ENCODE measurements around the gene MALRD1.
"Not testable (repeated sequence)": the region's sequence is repeated elsewhere in the genome, so short reads cannot be mapped to it uniquely, and the experiment has no call there.

The MALRD1 gene

DNA sequence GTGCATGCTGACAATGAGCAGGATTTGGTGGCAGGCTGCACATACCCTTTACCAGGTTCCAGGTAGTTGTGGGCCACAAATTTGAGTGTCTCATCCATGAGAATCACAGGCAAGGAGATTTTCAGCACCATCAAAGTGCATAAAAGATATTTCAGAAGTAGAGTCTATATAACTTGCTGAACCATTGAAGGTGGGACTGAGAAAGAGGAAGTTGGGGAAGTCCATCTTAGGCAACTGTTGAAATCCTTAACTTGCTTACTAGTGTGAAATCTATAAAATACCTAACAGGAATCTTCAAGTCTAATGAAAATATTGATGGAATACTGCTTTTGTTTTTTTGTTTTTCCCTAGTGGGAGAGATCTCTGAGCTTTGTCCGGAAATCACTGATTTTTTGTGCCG, 442.6 kb downstream of the MALRD1 start:
- no peak for DNase-seq (ENCODE audit: low read depth)

DNA sequence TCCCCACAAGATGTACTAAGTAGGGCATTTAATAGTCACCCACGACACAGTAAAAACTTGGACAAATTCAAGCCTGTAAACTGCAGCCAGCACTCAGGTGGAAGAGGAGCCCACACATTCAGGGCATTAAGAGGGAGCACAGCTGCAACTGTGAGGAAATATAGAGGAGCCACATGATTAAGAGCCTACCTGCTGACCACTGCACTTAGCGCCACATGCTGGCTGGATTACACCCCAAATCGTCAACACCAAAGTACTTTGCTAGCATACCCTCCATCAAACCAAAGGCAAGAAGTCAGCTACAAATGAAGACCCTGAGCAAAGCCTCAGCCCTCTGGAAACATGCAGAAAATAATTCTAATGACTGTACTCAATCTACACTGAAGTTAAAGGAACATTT, 445.3 kb downstream of the MALRD1 start:
- DNase-seq (ENCODE audit: low read depth), result no peak

DNA sequence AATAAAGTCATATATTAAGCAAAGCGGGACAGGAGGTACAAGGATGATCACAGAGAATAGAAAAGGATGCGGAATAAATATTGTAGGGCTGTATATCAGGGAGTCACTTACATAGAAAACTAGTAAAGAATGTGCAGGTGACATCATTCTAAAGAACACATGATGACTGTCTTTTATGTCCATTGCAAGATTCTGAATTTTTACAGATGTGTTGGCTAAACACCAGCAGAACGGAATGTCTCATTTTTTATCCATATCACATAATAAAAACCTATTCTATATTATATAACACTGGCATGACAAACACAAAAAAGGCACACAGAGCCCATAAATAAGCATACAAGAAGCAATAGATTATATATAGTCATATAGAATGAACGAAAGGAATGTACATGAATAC, 448.4 kb downstream of the MALRD1 start:
- DNase-seq (ENCODE audit: low read depth), result no peak

DNA sequence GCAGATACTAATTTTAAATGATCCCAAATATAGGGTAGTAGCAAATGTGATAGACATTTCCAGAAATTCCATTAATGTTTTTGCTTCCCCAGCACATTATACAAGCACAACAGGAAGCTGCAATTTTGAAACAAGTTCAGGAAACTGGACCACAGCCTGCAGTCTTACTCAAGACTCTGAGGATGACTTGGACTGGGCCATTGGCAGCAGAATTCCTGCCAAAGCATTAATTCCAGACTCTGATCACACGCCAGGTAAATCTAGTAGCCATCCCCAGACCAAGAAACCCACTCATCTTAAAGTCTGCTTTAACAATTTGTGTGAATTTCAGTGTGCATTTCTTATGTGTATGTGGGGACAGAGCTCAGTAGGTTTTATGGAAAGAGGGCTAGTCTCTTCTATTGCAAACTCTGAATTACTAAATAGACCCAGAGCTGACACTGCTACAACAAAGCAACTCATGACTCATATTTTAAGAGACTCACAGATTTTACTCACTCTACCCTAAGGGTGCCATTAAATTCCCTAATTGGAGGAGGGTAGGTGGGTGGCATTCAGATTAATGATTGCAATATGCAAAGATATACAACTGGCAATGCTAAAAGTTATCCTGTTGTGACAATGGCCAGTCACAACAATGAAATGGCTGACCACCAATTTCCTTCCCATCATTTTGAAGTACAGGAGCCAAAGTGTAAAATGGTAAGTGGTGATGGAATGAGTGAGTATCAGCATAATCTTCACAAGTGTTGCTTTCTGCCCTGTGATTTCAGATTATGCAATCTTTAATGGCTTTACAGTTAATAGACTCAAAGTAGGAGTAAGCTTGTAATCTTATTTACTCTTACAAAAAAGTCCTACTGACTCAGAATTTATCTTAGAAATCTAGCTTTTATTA, 450.0 kb downstream of the MALRD1 start:
- no peak for DNase-seq (ENCODE audit: low read depth)

DNA sequence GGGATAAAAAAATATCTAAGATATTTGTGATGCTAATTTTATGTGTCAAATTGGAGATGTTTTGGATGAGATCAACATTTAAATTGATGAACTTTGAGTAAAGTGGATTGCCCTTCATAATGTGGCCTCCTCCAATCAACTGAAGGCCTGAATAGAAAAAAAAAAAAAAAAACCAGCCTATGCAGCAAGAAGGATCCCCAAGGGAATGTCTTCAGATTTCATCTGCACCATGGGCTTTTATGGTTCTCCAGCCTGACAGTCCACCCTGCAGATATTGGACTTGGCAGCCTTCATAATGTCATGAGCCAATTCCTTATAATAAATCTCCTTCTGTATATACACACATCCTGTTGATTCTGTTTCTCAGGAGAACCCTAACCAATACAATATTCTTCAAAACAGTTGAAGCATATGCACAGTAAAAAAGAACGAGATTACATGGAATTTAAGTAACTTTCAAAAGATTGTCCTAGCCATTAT, 450.7 kb downstream of the MALRD1 start:
- no peak for DNase-seq (ENCODE audit: low read depth)

DNA sequence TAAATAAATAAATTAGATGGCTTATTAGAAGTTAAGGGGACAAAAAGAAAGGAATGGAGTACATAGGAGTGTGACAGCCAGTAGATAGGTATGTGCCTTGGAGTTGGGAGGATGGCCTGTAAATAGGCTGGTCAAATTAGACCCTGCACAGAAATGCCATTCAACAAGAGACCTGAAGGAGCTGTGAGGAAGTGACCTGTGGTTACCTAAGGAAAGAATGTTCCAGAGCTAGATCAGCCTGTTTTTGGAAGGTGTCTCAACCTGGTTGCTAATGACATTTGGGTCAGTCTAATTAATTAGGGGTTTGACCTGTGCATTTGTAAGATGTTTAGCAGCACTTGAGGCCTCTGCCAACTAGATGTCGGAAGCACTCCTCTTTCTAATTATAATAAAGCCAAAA, 452.4 kb downstream of the MALRD1 start:
- no peak for DNase-seq (ENCODE audit: low read depth)

DNA sequence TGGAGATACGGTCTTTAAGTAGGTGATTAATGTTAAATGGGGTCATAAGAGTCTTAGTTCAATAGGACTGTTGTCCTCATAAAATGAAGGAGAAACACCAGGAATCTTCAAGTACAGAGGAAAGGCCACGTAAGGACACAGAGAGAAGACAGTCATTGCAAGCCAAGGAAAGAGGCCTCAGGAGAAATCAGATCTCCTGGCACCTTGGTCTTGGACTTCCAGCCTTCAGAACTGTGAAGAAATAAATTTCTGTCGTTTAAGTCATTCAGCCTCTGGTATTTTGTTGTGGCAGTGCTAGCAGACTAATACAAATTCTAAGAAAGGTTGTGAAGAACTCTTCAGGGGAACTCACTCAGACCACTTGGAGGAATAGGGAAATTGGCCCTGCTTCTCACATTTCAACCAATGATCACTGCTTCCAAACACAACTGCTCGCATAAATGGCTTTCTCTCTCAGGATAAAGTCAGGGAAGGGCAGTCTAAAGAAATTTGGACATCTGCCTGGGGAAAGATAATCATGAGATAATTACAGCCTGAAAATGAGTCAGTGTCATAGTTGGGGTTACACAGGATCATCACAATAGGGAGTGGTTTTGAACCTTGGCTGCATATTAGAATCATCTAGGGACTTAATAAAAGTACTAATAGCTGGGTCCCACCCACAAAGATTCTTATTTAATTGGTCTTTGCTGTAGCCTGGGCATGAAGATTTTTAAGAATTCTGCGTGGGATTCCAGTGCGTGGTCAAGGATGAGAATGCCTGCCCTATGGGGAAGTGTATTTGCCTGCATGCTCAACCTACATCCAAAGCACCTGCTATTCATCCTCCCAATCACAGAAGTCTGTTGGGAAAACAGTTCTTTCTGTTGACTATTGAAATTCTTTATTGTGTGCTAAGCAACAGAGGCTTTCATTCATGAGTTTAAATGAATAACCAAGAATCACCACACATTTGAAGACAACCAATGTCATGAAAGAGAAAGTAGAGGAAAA, 457.0 kb downstream of the MALRD1 start:
- no peak for DNase-seq (ENCODE audit: low read depth)

DNA sequence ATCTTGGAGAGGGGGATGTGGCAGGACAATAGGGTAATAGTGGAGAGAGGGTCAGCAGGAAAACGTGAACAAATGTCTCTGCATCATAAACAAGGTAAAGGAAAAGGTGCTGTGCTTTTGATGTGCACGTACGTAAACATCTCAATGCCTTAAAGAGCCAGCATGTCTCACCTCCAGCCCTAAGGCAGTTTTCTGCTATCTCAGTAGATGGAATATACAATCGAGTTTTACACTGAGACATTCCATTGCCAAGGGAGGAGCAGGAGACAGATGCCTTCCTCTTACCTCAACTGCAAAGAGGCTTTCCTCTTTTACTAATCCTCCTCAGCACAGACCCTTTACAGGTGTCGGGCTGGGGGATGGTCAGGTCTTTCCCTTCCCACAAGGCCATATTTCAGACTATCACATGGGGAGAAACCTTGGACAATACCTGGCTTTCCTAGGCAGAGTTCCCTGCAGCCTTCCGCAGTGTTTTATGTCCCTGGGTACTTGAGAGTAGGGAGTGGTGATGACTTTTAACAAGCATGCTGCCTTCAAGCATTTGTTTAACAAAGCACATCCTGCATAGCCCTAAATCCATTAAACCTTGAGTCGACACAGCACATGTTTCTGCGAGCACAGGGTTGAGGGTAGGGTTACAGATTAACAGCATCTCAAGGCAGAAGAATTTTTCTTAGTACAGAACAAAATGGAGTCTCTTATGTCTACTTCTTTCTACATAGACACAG, 461.6 kb downstream of the MALRD1 start:
- DNase-seq (ENCODE audit: low read depth), result not testable (repeated sequence)

DNA sequence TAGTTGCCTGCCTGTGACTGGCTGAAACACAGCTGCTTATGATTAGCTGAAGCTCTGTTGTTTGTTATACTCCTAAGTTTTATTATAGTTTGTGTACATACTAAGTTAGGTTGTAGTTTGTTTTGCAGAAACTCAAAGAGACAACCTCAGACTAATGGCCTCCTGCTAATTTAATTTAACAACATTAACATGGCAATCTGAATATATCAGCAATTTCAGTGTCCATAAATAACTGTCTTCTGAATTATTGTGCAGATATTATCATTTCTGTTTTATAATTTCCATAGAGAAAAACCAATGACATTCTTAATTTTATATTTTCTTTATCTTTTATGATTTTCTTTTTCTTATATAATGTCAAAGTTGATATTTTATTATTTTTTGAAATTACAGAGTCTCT, 469.5 kb downstream of the MALRD1 start:
- DNase-seq (ENCODE audit: low read depth), result no peak

DNA sequence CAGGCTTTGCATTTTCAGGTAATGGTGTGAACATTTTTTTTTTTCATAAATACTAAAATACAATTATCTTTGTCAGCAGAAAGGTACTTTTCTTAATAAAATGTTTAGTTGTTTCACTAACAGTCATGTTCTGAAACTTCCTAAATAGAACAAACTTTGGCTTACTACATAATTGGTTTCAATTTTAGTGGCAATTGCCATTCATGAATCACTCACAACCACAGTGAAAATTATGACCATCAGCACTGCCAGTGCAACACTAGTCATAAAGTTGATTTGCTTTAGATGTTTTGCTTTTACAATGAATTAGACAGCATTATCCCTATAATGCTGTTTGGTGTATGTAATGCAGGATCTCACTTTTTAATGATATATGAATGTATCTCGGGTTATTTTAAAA, 470.0 kb downstream of the MALRD1 start:
- no peak for DNase-seq (ENCODE audit: low read depth)

DNA sequence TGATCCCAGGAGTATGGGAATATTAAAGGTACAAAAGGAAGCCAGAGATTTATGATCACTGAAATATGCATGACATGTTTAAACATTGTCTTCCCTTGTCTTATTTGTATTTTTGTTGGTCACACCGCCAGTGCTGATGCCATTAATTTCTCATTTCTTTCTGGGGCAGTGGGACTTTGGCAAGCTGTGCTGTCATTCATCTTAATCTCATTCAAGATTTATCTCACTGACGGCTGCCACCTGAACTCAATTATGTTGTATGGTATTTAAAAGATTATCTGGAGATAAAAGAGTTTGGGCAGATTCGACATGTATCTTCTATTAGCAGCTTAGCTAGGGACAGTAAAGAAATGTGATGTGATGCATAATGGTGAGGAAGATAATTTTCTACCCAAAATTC, 482.7 kb downstream of the MALRD1 start:
- no peak for DNase-seq (ENCODE audit: low read depth)

DNA sequence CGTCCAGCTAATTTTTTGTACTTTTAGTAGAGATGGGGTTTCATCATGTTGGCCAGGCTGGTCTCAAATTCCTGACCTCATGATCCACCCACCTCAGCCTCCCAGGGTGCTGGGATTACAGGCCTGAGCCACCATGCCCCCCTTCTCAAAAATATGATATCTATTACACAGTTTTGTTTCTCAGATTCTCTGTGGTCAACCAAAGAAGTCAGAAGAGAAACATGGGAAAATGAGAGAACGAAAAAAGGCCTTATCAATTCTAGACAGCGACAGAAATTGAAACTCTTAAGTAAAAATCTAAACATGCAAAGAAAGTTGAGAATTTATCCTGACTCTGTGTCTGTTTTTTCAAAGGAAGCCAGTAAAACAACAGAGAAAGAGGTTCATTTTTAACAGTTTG, 483.8 kb downstream of the MALRD1 start:
- DNase-seq (ENCODE audit: low read depth), result no peak

DNA sequence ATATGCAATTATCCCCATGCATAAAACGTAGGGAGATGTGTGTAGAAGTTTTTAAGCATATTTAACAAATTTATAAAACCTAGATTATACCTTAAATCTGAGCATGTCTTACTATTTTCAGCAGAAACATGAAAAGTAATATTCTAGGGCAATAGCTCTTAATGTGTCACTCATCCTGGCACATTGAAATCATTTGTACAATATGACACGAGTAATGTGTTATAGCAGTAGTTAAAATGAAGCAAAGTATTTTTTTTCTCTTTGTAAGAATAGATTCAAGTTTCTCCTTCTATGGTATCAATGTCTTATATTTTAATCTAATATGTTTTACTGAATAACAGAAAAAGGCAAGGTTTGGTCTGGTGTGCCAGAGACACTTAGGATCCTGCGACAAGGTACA, 492.7 kb downstream of the MALRD1 start:
- no peak for DNase-seq (ENCODE audit: low read depth)

DNA sequence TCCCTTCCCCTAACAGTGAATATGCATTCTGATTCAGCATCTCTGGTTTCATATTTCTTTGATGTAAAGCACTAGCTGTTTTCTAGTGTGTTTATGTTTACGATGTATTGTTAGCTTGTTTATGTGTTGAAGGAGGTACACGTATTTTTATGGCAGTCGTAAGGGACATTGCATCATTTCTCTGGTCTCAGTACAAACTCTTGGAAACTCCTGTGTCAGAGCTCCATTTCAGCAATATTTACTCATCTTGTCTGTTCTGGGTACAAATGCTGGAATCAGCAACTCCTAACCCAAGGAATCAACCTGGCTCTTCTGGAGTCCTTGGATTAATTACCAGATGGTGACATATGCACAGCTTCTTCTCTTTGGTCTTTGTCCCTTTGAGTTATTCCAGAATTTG, 497.6 kb downstream of the MALRD1 start:
- no peak for DNase-seq (ENCODE audit: low read depth)

DNA sequence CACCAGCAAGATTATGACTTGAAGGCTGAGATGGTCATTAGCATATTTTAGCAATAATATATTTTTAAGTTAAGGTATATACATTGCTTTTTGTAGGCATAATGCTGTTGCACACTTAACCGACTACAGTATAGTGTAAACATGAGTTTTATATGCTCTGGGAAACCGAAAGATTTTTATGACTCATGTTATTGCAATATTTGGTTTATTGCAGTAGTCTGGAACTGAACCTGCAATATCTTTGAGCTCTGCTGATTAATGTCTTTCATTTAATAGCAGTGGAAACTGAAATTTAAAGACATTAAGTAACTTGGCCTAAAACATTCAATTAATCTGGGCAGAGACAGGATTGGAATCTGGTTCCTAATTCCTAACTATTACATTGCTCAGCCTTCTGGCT, 500.9 kb downstream of the MALRD1 start:
- no peak for DNase-seq (ENCODE audit: low read depth)

DNA sequence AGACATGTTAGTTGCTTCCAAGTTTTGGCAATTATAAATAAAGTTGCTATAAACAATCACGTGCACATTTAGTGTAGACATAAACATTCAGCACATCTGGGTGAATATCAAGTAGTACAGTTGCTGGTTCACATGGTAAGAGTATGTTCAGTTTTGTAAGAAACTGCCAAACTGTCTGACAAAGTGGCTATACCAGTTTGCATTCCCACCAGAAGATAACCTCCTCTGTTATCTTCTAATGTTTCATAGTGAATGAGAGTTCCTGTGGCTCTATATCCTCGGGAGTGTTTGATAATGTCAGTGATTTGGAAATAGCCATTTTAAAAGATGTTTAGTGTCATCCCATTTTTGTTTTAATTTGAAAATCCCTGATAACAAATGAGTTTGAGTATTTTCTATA, 508.1 kb downstream of the MALRD1 start:
- no peak for DNase-seq (ENCODE audit: low read depth)

DNA sequence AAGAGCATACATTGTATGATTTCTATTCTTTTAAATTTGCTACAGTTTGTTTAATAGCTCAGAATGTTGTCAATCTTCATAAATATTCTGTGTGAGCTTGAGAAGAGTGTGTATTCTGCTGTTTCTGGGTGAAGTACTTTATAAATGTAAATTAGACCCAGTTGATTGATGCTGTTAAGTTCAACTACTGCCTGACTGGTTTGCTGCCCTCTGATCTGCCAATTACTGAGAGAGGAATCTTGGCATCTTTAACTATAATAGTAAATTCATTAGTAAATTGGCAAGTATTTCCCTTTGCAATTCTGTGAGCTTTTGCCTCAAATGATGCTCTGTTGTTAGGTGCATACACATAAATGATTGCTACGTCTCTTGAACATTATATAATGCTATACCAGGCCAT, 512.6 kb downstream of the MALRD1 start:
- no peak for DNase-seq (ENCODE audit: low read depth)

DNA sequence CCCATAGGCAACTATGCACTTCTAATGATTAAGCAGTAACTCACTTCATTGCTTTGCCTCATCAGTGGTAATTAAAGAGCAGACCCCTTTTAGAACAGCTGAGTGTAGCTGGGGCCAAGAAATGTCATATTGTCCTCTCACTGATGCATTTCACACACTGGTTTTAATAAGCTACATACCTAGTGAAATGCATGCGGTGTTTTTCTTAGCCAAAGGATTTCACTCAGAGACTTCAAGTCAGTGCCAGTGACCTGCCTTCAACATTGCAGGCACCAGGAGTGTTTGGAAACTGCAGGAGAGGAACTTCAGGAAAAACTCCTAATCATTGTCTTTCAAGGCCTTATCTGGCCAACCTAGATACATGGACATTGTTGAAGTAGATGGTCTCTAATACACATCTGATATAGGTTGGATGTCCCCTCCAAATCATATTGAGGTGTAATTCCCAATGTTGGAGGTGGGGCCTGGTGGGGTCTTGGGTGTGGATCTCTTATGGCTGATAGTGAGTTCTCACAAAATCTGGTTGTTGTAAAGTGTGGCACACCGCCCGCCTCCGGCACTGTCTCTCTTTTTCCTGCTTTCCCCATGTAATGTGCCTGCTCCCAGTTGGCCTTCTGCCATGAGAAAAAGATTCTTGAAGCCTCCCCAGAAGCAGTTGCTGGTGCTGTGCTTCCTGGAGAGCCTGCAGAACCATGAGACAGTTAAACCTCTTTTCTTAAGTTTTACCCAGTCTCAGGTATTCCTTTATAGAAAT, 515.0 kb downstream of the MALRD1 start:
- no peak for DNase-seq (ENCODE audit: low read depth)

DNA sequence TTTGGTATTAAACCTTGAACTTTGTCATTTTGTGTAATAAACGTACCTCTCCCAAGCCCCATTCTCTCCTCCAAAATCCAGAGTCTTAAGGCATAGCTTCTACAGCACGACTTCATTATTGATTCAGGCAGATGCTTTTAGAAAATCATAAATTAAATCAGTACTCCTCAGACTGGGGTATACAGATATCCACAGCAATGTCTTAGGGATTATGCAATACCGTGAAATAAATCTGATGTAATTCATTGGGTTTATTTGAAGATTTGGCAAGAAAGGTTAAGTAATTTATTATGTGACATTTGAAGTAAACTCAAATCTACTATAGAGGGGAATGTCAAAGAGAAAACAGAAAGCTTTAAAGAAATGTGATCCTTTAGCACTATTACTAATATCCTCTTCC, 521.5 kb downstream of the MALRD1 start:
- no peak for DNase-seq (ENCODE audit: low read depth)

DNA sequence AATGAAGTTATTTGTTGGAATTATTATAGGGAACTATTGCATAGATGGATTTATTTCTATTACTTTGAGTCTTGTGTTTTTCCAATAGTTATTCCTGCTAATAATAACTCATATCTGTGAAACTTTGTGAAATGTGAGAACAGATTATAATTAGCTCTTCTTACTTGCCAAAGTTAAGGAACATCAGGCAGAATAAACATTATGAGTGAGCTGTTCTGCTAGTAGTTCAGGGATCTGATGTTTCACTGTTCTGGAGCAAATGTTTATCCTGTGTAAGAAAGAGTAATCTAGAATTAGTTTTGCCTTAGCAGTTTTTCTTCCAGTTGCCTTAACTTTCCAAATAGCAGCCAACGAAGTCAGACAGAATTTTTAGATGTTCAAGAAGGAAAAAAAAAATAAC, 522.4 kb downstream of the MALRD1 start:
- no peak for DNase-seq (ENCODE audit: low read depth)

DNA sequence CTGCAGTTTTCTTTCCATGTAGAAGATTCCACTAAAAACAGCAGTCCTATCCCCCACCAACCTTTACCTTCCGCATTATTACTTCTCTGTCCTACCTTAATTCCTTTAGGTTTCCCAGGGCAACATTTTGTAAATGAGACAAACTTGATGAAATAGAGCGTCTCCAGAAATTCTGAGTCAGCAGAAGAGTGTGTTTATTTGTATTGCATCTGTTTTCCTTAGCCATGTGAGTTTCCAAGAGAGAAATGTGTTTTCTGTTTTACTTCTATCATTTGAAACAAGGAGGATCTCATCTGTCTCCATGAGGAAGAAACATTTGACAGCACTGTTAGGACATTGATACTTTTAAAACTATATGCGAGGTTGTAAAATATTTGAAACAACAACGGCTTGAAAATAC, 523.5 kb downstream of the MALRD1 start:
- DNase-seq (ENCODE audit: low read depth), result no peak
